ENCODE results near the gene AGTR1.
A peak's percentile ranks its signal among the peaks of the same experiment; 100 is the strongest.

The AGTR1 gene

GRCh38 chr3:148698190-148698810, 597 bp downstream of the AGTR1 start:
- Histone ChIP-seq H3K27me3 (ENCODE audit: control insufficient read depth in 1 of 2, insufficient read depth in 2 of 2, low read length in 2 of 2) (peaks cover 6 to 8% of the 10 kb centered on the region in 2 donors), H3K36me3 (ENCODE audit: control insufficient read depth in 1 of 2, insufficient read depth in 2 of 2, low read length in 2 of 2) (no peaks in the 10 kb centered on the region), H3K9me3 (ENCODE audit: control insufficient read depth in 1 of 2, low read length in 2 of 2) (no peaks in the 10 kb centered on the region), H3K4me1 (ENCODE audit: control insufficient read depth in 1 of 2, insufficient read depth in 2 of 2, low read length in 2 of 2) (no peaks in the 10 kb centered on the region), H3K4me3 (ENCODE audit: low read depth in 1 of 2, low read length in 2 of 2) (peak overlapping the region; percentile 44 to 56), H3K9ac (ENCODE audit: low read depth in 1 of 2, low read length in 2 of 2) (no peak overlapping the region), H3K27ac (ENCODE audit: low read depth, low read length) (no peak overlapping the region)

GRCh38 chr3:148705314-148705713, 7.6 kb downstream of the AGTR1 start:
- Histone ChIP-seq H3K9me3 (ENCODE audit: control insufficient read depth in 1 of 2, low read length in 2 of 2) (no peaks in the 10 kb centered on the region), H3K27me3 (ENCODE audit: control insufficient read depth in 1 of 2, insufficient read depth in 2 of 2, low read length in 2 of 2) (no peaks in the 10 kb centered on the region), H3K4me1 (ENCODE audit: control insufficient read depth in 1 of 2, insufficient read depth in 2 of 2, low read length in 2 of 2) (no peaks in the 10 kb centered on the region), H3K27ac (ENCODE audit: low read depth, low read length) (no peak overlapping the region), H3K4me3 (ENCODE audit: low read depth in 1 of 2, low read length in 2 of 2) (no peak overlapping the region), H3K36me3 (ENCODE audit: control insufficient read depth in 1 of 2, insufficient read depth in 2 of 2, low read length in 2 of 2) (no peaks in the 10 kb centered on the region), H3K9ac (ENCODE audit: low read depth in 1 of 2, low read length in 2 of 2) (no peak overlapping the region)

- H3K9me3 ChIP-seq (ENCODE audit: control insufficient read depth in 1 of 2, low read length in 2 of 2) = no peaks in the 10 kb centered on the region
- H3K27ac ChIP-seq (ENCODE audit: low read depth, low read length) = no peak overlapping the region
- H3K27me3 ChIP-seq (ENCODE audit: control insufficient read depth in 1 of 2, insufficient read depth in 2 of 2, low read length in 2 of 2) = no peaks in the 10 kb centered on the region
- H3K9ac ChIP-seq (ENCODE audit: low read depth in 1 of 2, low read length in 2 of 2) = no peak overlapping the region
- no peaks in the 10 kb centered on the region for H3K36me3 ChIP-seq (ENCODE audit: control insufficient read depth in 1 of 2, insufficient read depth in 2 of 2, low read length in 2 of 2)
- no peaks in the 10 kb centered on the region for H3K4me1 ChIP-seq (ENCODE audit: control insufficient read depth in 1 of 2, insufficient read depth in 2 of 2, low read length in 2 of 2)
- H3K4me3 ChIP-seq (ENCODE audit: low read depth in 1 of 2, low read length in 2 of 2) = no peak overlapping the region
These were observed 10.1 kb downstream of the AGTR1 start for GRCh38 chr3:148707601-148708380.

- Histone ChIP-seq H3K4me3 (ENCODE audit: low read depth in 1 of 2, low read length in 2 of 2) (no peak overlapping the region), H3K9me3 (ENCODE audit: control insufficient read depth in 1 of 2, low read length in 2 of 2) (no peaks in the 10 kb centered on the region), H3K36me3 (ENCODE audit: control insufficient read depth in 1 of 2, insufficient read depth in 2 of 2, low read length in 2 of 2) (no peaks in the 10 kb centered on the region), H3K9ac (ENCODE audit: low read depth in 1 of 2, low read length in 2 of 2) (no peak overlapping the region), H3K27ac (ENCODE audit: low read depth, low read length) (no peak overlapping the region), H3K4me1 (ENCODE audit: control insufficient read depth in 1 of 2, insufficient read depth in 2 of 2, low read length in 2 of 2) (no peaks in the 10 kb centered on the region), H3K27me3 (ENCODE audit: control insufficient read depth in 1 of 2, insufficient read depth in 2 of 2, low read length in 2 of 2) (no peaks in the 10 kb centered on the region)
These were observed 10.7 kb downstream of the AGTR1 start for GRCh38 chr3:148708409-148708808.

- Histone ChIP-seq H3K27ac (ENCODE audit: low read depth, low read length) (no peak overlapping the region), H3K9me3 (ENCODE audit: control insufficient read depth in 1 of 2, low read length in 2 of 2) (no peaks in the 10 kb centered on the region), H3K36me3 (ENCODE audit: control insufficient read depth in 1 of 2, insufficient read depth in 2 of 2, low read length in 2 of 2) (no peaks in the 10 kb centered on the region), H3K4me3 (ENCODE audit: low read depth in 1 of 2, low read length in 2 of 2) (no peak overlapping the region), H3K4me1 (ENCODE audit: control insufficient read depth in 1 of 2, insufficient read depth in 2 of 2, low read length in 2 of 2) (no peaks in the 10 kb centered on the region), H3K9ac (ENCODE audit: low read depth in 1 of 2, low read length in 2 of 2) (no peak overlapping the region), H3K27me3 (ENCODE audit: control insufficient read depth in 1 of 2, insufficient read depth in 2 of 2, low read length in 2 of 2) (no peaks in the 10 kb centered on the region)
These were observed 12.0 kb downstream of the AGTR1 start for GRCh38 chr3:148709560-148710253.

- no peaks in the 10 kb centered on the region for H3K9me3 ChIP-seq (ENCODE audit: control insufficient read depth in 1 of 2, low read length in 2 of 2)
- H3K27me3 ChIP-seq (ENCODE audit: control insufficient read depth in 1 of 2, insufficient read depth in 2 of 2, low read length in 2 of 2) = no peaks in the 10 kb centered on the region
- no peak overlapping the region for H3K9ac ChIP-seq (ENCODE audit: low read depth in 1 of 2, low read length in 2 of 2)
- no peaks in the 10 kb centered on the region for H3K4me1 ChIP-seq (ENCODE audit: control insufficient read depth in 1 of 2, insufficient read depth in 2 of 2, low read length in 2 of 2)
- H3K36me3 ChIP-seq (ENCODE audit: control insufficient read depth in 1 of 2, insufficient read depth in 2 of 2, low read length in 2 of 2) = no peaks in the 10 kb centered on the region
- no peak overlapping the region for H3K27ac ChIP-seq (ENCODE audit: low read depth, low read length)
- H3K4me3 ChIP-seq (ENCODE audit: low read depth in 1 of 2, low read length in 2 of 2) = no peak overlapping the region
These were observed 13.0 kb downstream of the AGTR1 start for GRCh38 chr3:148710665-148711064.

- H3K4me3 ChIP-seq (ENCODE audit: low read depth in 1 of 2, low read length in 2 of 2) = no peak overlapping the region
- no peaks in the 10 kb centered on the region for H3K9me3 ChIP-seq (ENCODE audit: control insufficient read depth in 1 of 2, low read length in 2 of 2)
- H3K36me3 ChIP-seq (ENCODE audit: control insufficient read depth in 1 of 2, insufficient read depth in 2 of 2, low read length in 2 of 2) = no peaks in the 10 kb centered on the region
- no peak overlapping the region for H3K27ac ChIP-seq (ENCODE audit: low read depth, low read length)
- no peaks in the 10 kb centered on the region for H3K27me3 ChIP-seq (ENCODE audit: control insufficient read depth in 1 of 2, insufficient read depth in 2 of 2, low read length in 2 of 2)
- no peak overlapping the region for H3K9ac ChIP-seq (ENCODE audit: low read depth in 1 of 2, low read length in 2 of 2)
- no peaks in the 10 kb centered on the region for H3K4me1 ChIP-seq (ENCODE audit: control insufficient read depth in 1 of 2, insufficient read depth in 2 of 2, low read length in 2 of 2)
These were observed 14.4 kb downstream of the AGTR1 start for GRCh38 chr3:148711981-148712666.

- Histone ChIP-seq H3K27ac (ENCODE audit: low read depth, low read length) (no peak overlapping the region), H3K36me3 (ENCODE audit: control insufficient read depth in 1 of 2, insufficient read depth in 2 of 2, low read length in 2 of 2) (no peaks in the 10 kb centered on the region), H3K9ac (ENCODE audit: low read depth in 1 of 2, low read length in 2 of 2) (no peak overlapping the region), H3K4me1 (ENCODE audit: control insufficient read depth in 1 of 2, insufficient read depth in 2 of 2, low read length in 2 of 2) (no peaks in the 10 kb centered on the region), H3K4me3 (ENCODE audit: low read depth in 1 of 2, low read length in 2 of 2) (no peak overlapping the region), H3K27me3 (ENCODE audit: control insufficient read depth in 1 of 2, insufficient read depth in 2 of 2, low read length in 2 of 2) (no peaks in the 10 kb centered on the region), H3K9me3 (ENCODE audit: control insufficient read depth in 1 of 2, low read length in 2 of 2) (no peaks in the 10 kb centered on the region)
These were observed 16.8 kb downstream of the AGTR1 start for GRCh38 chr3:148714521-148714920.

GRCh38 chr3:148716657-148717056, 19.0 kb downstream of the AGTR1 start:
- H3K27me3 ChIP-seq (ENCODE audit: control insufficient read depth in 1 of 2, insufficient read depth in 2 of 2, low read length in 2 of 2) = no peaks in the 10 kb centered on the region
- H3K27ac ChIP-seq (ENCODE audit: low read depth, low read length) = no peak overlapping the region
- no peaks in the 10 kb centered on the region for H3K36me3 ChIP-seq (ENCODE audit: control insufficient read depth in 1 of 2, insufficient read depth in 2 of 2, low read length in 2 of 2)
- no peaks in the 10 kb centered on the region for H3K9me3 ChIP-seq (ENCODE audit: control insufficient read depth in 1 of 2, low read length in 2 of 2)
- H3K9ac ChIP-seq (ENCODE audit: low read depth in 1 of 2, low read length in 2 of 2) = no peak overlapping the region
- no peaks in the 10 kb centered on the region for H3K4me1 ChIP-seq (ENCODE audit: control insufficient read depth in 1 of 2, insufficient read depth in 2 of 2, low read length in 2 of 2)
- no peak overlapping the region for H3K4me3 ChIP-seq (ENCODE audit: low read depth in 1 of 2, low read length in 2 of 2)

All from duodenal mucosa (tissue), 2 donors.